Upper lobe of right lung (tissue), 1 donor: ENCODE measurements around the gene B3GALT6. TPM values are rescaled to one million over a fixed set of nuclear protein-coding genes. Genes with fewer than 3 reads are reported as not detected.

Experiments
- ATAC-seq: fragments of 200-7000 bp; cut with Tn5 transposase; one replicate; pipeline ENCODE4 v1.9.1; 2020; ENCODE audit warnings: mild to moderate bottlenecking, moderate library complexity
- DNase-seq: peaks from one replicate; pipeline ENCODE4 v3.0.0-alpha.2; 2020
- H3K27ac ChIP-seq: fragments of 200-600 bp; one replicate; pipeline ENCODE4 v1.8.0; 2022
- H3K27me3 ChIP-seq: fragments of 200-600 bp; one replicate; pipeline ENCODE4 v1.8.0; 2022; ENCODE audit warnings: mild to moderate bottlenecking
- H3K36me3 ChIP-seq: fragments of 200-600 bp; one replicate; pipeline ENCODE4 v1.8.0; 2022
- H3K4me1 ChIP-seq: fragments of 200-600 bp; one replicate; pipeline ENCODE4 v1.8.0; 2022
- H3K4me3 ChIP-seq: fragments of 200-600 bp; one replicate; pipeline ENCODE4 v1.8.0; 2022; ENCODE audit warnings: mild to moderate bottlenecking
- H3K9me3 ChIP-seq: fragments of 200-600 bp; one replicate; pipeline ENCODE4 v1.8.0; 2022
- intact Hi-C: fragments of 100-400 bp; cut with DNase I; formaldehyde crosslinking; loops from one replicate; pipeline ENCODE4 v1.11.0; 2022
- total RNA-seq: library from RNA; stranded (reverse); fragmentation: NEBNext Ultra II Directional; extraction: Animal tissue kit (Norgen Biotek cat#: 25700); gene quantifications from one replicate; pipeline ENCODE4 v1.2.1, GENCODE V29; 2021
- TF ChIP-seq, protein P1 (sequence below): fragments of 200-600 bp; IDR thresholded peaks from one replicate; pipeline ENCODE4 v1.8.0; 2022; ENCODE audit warnings: antibody characterized with exemption
- donor health status: DM: no; HTN: yes; CAD: no; lungs with severe emphysema.

B3GALT6 gene
- total RNA-seq, 1 donor from 2014 or later: 16.7 TPM

DNA sequence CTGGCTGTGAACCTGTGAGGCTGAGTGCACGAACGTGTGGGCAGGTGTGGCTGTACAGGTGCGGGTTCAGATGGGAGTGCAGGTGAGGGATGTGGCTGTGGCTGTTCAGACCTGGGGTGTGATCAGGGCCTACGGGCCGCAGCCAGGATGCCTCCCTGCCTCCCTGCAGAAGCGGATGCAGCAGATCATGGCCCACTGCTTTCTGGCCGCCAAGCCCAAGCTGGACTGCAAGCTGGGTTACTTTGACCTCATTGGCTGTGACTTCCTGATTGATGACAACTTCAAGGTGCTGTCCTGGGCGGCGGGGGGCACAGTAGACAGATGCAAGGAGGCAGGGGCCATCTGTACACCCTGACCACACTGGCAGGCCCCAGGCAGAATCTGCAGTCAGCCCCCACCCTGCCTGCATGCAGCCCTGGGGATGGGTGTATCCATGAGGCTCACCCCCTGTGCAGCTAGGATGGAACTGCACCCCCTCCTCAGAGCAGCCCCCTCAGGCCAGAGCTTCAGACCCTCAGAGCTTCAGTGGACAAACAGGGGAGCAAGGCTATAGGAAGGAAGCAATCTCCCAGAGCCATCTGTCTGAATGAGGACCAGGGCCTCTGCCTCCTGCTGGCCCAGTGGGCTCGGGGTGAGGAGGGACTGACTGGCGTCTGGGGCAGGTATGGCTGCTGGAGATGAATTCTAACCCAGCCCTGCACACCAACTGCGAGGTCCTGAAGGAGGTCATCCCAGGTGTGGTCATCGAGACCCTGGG, 35.4 kb upstream of the B3GALT6 start:
- no peaks in the 10 kb centered on the region for H3K4me1 ChIP-seq
- intact Hi-C loops: no loop called here

DNA sequence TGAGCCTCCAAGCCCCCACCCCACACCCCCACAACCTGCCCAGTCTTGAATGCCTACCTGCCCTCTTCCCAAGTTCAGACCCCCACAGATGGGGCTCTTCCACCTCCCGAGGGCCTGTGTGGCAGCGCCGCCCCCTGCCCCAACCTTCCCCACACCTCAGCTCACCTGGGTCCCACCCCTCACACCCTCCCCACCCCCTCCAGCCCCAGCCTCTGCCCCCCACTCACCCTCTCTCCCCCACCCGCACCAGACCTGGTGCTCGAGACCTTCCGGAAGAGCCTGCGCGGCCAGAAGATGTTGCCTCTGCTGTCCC, 34.9 kb upstream of the B3GALT6 start:
- Histone ChIP-seq H3K9me3 (no peaks in the 10 kb centered on the region), H3K4me3 (no peak overlapping the region), H3K36me3 (no peaks in the 10 kb centered on the region), H3K27me3 (no peaks in the 10 kb centered on the region), H3K27ac (no peak overlapping the region), H3K4me1 (no peaks in the 10 kb centered on the region)
- DNase-seq: no peak
- TF ChIP-seq, protein P1, sequence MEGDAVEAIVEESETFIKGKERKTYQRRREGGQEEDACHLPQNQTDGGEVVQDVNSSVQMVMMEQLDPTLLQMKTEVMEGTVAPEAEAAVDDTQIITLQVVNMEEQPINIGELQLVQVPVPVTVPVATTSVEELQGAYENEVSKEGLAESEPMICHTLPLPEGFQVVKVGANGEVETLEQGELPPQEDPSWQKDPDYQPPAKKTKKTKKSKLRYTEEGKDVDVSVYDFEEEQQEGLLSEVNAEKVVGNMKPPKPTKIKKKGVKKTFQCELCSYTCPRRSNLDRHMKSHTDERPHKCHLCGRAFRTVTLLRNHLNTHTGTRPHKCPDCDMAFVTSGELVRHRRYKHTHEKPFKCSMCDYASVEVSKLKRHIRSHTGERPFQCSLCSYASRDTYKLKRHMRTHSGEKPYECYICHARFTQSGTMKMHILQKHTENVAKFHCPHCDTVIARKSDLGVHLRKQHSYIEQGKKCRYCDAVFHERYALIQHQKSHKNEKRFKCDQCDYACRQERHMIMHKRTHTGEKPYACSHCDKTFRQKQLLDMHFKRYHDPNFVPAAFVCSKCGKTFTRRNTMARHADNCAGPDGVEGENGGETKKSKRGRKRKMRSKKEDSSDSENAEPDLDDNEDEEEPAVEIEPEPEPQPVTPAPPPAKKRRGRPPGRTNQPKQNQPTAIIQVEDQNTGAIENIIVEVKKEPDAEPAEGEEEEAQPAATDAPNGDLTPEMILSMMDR: no peak
- ATAC-seq: no peak
- intact Hi-C loops: no loop called here

More for the DNA sequence above, 35.4 kb upstream of the B3GALT6 start:
- DNase-seq: no peak
- Histone ChIP-seq H3K4me3 (no peak overlapping the region), H3K27me3 (no peaks in the 10 kb centered on the region), H3K27ac (no peak overlapping the region), H3K36me3 (no peaks in the 10 kb centered on the region), H3K9me3 (no peaks in the 10 kb centered on the region)
- no peak for ATAC-seq
- TF ChIP-seq, protein P1: no peak

DNA sequence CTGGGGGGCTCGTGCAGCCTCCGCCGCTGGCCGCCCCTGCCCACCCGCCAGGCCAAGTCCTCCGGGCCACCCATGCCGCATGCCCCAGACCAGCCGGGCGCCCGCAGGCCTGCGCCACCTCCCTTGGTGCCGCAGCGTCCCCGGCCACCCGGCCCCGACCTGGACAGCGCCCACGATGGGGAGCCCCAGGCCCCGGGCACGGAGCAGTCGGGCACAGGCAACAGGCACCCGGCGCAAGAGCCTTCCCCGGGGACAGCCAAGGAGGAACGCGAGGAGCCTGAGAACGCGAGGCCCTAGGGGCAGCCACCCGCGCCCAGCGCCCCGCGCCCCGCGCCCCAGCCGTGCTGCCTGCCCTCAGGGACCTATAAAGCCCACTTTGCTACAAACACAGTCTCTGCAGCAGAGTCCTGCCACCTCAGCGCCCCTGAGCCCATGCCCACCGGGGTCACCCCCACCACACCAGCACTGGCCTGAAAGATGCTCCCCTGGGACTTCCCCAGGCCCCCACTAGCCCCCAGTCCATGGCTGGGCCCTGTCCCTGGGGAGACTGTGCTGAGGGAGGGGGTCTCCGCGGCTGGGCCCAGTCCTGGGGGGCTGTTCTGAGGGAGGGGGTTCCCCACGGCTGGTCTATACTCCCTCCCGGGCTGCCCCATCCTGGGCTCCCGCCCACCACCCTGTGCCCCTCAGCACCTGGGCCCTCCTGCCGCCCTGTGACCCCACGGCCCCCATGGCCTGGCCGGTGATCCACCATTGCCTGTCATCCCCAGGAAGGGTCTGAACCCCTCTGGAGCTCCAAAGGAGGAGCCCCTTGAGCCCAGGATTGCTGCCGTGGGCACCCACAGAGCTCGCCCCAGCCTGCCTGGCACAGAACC, 34.2 kb upstream of the B3GALT6 start:
- DNase-seq (no peak), ATAC-seq (no peak)
- Histone ChIP-seq H3K4me3 (no peak overlapping the region), H3K9me3 (no peaks in the 10 kb centered on the region), H3K4me1 (no peaks in the 10 kb centered on the region), H3K27me3 (no peaks in the 10 kb centered on the region), H3K27ac (no peak overlapping the region), H3K36me3 (no peaks in the 10 kb centered on the region)
- intact Hi-C loops: no loop called here
- TF ChIP-seq, protein P1: no peak

DNA sequence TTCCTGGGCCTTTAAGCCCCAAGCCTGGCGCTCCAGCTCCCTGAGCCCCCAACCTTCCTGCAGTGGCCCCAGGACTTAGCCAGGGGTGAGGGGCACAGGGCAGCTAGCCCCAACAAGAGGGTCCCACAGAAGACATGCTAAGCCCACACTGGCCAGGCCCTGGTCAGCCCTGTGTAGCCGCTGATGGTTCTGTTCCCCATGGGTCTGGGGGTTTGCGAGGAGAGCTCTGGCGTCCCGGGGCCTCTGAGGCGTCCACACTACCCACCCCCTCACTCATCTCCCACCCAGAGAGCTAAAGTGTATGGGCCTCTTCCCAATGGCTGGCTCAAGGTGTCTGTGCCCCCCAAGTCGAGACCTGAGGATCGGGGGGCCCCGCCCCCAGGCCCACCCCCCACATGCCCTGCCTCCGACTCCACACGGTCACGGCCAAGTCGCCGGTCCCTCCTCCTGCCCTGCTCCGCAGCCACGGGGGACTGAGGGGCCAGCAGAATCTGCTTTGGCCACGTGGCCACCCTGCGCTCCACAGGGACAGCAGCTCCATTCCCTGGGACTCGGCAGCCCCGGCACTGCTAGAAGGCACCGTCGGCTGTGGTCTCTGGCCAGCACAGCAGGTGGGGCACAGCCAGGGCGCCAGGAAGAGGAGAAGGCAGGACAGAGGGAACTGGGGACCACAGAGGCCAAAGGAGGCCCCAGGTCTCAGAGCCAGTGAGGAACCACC, 33.5 kb upstream of the B3GALT6 start:
- no peak overlapping the region for H3K27ac ChIP-seq

More for the DNA sequence above, 33.5 kb upstream of the B3GALT6 start:
- H3K36me3 ChIP-seq: no peaks in the 10 kb centered on the region
- TF ChIP-seq, protein P1: no peak
- no peak overlapping the region for H3K4me3 ChIP-seq
- DNase-seq: no peak
- ATAC-seq: no peak
- H3K4me1 ChIP-seq: no peaks in the 10 kb centered on the region
- no peaks in the 10 kb centered on the region for H3K27me3 ChIP-seq
- no peaks in the 10 kb centered on the region for H3K9me3 ChIP-seq
- intact Hi-C loops: no loop called here
